G401 (cell line): Measurements from ENCODE around the gene METTL14. TPM values are rescaled to one million over a fixed set of nuclear protein-coding genes. Genes with fewer than 3 reads are reported as not detected.
A peak's percentile ranks its signal among the peaks of the same experiment; 100 is the strongest.

Source experiments
- DNase-seq: peaks from one replicate; pipeline ENCODE4 v3.0.0-alpha.2; 2015; ENCODE audit warnings: low spot score
- in situ Hi-C: cut with HindIII; loops from 2 replicates; pipeline ENCODE4 v1.10.0; 2016; ENCODE audit warnings: low sequenced_read_pairs, mixed read lengths
- total RNA-seq: library from RNA; depleted of rRNA; stranded (reverse); fragments of >200 nt; shearing (Covaris generic); gene quantifications from 2 replicates; pipeline ENCODE4 v1.2.3, GENCODE V29; 2014

METTL14 gene
- total RNA-seq, 1 experiment from 2014 or later = 28.7 TPM

DNA sequence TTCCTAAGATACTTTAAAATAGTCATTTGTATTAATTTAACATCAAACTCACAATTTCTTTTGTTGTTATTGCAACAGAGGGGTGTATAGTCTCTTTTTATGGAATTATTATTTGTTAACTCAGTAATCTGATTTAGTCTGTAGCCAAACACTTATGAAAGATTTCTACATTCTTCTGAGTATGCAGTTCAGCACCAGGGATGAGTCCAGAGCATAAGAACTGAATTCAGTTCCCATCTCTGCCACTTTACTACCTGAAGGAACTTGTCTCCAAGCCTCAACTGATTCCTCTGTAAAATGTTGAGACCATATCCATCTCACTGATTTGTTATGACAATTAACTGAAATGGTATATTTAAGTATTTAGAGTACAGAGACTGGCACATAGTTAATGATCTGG lies 45.5 kb downstream of the METTL14 start:
- in situ Hi-C loops = no loop called here

DNA sequence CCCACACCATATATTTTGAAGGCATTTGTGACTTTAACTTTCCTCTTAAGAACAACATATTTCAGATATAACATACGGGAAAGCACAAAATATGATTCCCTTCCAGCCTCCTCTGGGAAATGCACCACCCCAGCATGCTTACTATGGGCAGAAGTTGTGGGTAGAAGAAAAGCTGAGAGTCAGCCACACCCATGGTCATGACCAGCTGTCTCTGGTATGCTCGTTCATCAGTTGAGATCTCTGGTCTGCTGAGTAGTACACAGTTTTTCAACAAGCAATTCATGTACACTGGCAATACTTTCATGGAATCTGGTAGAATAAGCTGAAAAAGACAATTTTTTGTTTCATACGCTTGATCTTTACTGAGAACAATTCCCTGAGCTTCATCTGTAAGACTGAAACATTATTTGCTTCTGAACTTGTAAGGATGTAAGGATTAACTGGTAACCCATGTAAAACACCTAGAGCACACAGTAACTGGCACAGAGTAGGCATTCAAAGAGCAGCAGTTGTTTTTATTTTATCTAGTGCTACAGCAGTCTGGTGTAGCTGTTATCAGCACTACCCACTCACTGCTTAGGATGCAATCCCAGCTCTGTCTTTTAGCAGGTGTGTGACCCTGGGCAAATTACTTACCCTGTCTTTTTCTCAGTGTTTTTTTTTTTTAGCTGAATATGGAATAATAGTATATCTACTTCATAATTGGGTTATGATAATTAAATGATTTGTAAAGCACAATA lies 47.6 kb downstream of the METTL14 start:
- no peak for DNase-seq
- in situ Hi-C loops = no loop called here

More for the DNA sequence above, 45.5 kb downstream of the METTL14 start:
- DNase-seq = no peak

DNA sequence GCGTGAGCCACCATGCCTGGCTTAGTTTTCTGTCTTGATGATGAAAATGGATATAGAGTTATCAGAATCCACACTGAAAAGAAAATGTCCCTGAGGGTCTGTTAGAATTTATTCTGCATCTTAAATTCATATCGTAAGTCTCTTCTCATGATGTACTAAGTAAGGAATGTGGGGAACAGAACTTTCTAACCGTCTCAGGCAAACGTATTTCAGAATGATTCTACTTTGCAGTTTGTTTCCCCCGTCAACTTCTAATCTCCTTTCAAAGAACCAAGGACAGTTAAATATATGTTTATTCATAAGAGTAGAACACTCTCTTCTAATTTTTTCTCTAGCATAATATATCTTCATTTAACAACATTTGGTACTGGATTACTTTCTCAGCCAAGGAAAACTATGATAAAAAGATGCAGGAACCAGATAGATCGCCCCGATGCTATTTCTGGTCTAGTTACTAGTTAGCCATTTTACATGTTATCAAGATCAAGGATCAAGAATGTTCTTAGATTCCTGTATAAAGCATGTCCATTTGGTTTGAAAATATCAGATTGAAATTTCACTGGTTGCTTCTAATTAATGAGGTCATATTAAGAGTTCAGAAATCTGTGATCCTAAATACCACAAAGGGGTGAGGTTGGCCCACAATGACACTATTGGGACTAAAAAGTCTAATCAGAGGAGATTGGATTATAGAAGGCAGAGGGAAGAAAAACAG lies 49.5 kb downstream of the METTL14 start:
- no peak for DNase-seq
- in situ Hi-C loops = no loop called here

DNA sequence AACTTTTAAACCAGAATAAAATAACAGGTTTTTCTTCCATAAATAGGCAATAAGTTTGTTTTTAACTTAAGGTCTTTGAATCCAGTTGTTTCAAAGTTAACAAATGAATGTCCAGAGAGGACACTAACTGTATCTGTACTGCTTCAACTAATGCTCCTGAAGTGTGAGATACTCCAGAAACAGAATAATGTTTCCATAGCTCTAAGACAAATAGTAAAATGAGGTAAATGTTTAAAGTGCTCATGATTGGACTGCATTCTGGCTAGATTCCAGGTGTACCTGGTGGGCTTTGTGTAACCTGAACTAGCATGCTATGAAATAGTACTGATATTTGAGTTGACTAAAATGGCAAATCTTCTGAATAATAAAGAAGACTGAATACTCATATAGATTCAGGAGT lies 51.7 kb downstream of the METTL14 start:
- no peak for DNase-seq
- in situ Hi-C loops = no loop called here

DNA sequence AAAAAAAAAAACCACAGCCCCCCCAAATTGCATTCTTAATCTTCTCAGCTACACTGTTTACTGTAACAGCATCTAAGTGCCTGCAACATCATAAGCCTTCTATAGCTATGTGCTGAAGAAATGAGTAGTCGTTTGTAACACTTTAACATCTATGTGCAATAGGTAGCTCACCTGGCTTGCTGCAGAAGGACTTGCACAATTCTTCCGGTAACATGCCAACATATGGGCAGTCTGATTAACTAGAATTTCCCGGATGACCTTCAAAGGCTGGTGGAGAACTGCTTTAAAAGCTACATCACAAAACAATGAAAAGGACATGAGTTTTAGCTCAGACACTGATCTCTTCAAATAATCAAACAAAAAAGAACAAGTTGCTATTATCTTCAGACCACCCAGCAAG lies 52.9 kb downstream of the METTL14 start:
- in situ Hi-C loops = no loop called here
- DNase-seq = no peak

DNA sequence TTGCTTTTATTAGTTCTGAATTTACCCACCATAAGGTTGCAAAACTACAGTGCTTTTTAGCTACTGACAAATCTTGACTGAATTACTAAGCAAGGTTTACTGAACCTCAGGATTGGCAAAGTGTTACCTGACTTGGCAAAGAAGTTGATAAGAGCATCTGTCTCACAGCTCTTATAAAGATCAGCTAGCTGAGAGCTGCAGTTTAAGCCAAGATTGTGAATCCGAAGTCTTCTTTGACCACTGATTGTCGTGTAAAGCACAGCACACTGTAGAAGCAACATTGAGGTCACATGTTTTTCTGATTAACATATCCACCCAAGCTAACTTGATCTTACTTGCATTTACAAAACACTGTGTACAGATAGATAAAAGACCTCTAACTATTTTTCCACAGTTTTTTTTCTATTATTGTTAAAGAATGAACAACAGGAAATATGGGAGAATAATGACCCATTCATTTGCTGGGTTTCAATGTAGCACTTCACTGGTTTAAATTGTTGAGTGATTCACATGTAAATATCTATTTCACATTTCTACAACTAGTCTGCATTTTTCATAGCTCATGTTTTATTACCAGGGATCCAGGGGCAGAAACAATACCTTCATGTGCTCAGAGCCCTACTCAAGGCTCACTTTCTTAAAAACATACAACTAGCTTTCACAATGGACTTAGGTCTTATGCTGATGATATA lies 54.0 kb downstream of the METTL14 start:
- in situ Hi-C loops = no loop called here
- DNase-seq = peak; percentile 5

DNA sequence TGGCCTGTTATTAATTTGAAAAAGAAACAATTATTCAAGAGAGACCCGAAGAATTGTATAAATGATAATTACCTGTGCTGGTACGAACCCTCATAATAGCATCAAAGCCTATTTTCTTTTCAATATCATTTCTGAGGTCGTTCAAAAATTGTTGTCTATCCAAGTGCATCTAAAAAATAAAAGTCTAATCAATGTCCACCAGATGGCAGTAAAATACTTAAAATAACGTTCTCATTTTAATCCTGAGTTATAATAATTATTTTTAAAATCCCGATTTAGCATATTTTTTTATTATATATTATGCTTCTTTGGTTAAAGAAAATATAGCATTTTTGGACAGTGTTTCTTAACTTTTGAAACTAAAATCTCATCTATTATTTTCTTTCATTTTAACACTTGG lies 55.7 kb downstream of the METTL14 start:
- in situ Hi-C loops = no loop called here

DNA sequence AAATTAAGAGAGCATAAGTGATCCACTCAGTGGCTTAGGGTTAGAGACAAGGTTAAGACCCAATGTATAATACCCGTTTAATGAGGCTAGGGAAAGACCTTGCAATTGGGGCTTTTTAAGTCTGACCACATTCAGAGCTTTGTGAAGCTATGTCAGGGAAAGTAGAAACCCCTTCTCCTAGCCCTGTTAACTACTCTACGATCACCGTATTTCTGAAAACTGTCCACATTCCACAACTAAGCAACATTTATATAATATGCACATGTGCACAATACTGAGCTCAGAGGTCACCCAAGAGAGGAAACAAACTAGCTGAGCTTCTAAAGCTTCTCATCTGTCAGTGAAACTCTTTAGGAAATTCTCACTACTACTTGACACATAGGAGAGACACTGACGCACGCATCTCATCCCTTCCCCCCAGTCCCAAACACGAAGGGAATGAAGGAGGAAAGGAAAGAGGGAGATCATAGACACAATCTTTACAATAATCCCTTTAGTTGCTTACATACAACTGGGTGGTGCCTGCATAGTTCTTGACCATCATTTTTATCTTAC lies 56.2 kb downstream of the METTL14 start:
- DNase-seq = peak; percentile 7
- in situ Hi-C loops = no loop called here

More for the DNA sequence above, 55.7 kb downstream of the METTL14 start:
- peak; percentile 20 for DNase-seq

DNA sequence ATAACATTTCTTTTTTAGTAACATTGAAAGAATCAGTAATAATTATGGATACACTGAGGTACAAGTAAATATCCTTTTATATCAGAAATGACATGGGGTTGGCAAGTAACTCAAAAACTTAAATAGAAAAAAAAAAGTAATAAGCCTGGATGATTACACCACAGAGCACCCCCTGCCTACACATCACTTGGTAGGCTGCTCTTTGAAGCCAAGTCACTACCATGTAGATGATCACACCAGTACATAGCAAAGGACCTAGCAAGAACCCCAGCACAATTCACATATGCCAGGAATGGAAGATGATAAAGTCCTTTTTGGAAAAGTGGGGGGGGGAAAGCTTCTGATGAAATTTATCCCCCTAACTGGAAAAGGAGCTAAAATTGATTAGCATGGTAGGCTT lies 56.9 kb downstream of the METTL14 start:
- in situ Hi-C loops = no loop called here

DNA sequence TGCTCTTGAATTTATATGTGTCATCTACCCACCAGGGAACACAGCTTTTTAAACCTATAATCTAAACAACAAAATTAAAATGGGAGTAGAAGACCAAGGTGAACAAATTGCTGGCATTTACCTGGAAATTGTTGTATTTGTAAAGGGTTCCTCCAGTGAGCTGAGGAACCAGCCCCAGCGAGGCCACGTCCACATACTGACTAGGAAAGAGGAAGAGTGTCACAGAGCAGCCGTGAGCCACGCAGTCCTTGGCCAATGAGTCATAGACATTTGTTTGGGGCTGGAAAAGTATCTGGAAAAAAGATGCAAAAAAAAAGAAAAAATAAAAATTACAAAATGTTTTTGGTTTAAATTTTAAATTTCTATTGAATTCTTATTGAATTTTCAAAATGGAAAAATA lies 58.7 kb downstream of the METTL14 start:
- DNase-seq = peak; percentile 4
- in situ Hi-C loops = no loop called here

More for the DNA sequence above, 56.9 kb downstream of the METTL14 start:
- no peak for DNase-seq

DNA sequence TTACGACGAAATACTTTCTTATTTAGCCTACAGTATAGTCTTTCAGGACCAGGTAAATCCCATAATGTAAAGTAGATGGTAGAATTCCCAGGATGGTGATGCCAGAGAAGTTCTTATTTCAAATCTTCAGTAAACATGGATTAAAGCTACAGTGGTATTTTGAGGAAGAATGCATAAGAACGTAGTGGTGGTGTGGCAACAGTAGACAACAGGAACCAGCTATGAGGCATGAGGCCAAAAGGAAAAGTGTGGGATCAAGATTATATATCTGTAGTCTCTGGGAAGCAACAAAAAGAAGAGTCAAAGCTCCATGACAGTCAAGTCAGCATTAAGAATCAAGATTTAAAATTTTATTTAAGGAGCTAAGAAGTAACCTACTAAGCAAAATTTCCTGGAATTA lies 60.2 kb downstream of the METTL14 start:
- in situ Hi-C loops = no loop called here
- no peak for DNase-seq

DNA sequence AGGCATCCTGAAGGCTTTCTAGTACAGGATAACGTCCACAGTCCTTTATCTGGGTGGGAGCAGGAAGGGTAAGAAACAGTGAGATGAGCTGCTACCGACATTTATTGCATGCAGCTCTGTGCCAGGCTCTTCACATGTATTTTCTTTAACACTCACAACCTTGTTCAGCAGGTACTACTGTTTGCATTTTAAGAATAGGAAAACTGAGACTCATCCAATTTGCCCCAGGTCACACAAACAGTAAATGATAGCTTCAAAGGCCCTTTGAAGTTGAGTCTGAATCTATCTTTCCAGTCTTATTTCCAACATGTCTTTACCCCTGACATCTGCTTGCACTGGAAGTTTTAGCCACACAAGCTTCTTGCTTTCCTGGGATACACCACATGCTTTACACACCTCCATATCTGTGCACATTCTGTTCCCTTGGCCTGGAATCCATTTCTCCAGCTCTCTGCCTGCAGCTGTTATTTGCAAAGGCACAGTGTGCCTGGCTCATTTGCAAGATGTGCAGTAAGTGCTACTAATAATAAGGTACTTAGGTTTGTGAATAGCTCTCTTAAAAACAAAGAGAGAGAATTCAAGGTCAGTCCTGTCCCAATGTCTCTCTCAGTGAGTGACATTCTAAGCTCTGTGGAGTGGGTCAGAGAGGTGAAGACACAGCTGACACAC lies 61.2 kb downstream of the METTL14 start:
- no peak for DNase-seq
- in situ Hi-C loops = no loop called here

DNA sequence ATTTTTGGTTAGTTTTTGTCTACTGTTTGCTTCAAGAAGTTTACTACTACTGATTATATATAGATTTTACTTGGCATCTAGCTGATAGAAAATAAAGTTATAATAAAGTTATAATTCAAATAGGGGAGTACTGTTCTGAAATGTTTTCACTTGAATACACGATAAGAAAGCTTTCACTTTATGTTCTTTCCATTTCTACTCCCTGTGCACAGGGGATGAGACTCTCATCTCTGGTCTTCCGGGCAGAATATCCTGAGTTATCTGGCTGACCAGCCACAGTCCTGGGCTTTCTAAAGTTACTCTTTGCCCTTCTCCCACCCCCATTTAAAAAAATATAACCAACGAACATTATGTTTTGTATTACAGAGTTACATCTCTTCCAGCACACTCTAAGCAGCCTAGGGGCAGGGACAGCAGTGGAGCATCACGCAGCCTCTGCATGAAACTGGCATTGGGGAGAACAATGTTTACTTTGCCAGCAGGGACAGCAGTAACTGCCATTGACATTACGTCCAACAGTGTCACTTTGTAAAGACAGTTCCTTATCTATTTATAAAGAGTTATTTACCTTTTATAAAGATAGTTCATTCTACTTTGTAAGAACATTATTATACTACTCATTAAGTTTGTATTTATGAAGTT lies 64.3 kb downstream of the METTL14 start:
- in situ Hi-C loops = no loop called here
- DNase-seq = no peak

DNA sequence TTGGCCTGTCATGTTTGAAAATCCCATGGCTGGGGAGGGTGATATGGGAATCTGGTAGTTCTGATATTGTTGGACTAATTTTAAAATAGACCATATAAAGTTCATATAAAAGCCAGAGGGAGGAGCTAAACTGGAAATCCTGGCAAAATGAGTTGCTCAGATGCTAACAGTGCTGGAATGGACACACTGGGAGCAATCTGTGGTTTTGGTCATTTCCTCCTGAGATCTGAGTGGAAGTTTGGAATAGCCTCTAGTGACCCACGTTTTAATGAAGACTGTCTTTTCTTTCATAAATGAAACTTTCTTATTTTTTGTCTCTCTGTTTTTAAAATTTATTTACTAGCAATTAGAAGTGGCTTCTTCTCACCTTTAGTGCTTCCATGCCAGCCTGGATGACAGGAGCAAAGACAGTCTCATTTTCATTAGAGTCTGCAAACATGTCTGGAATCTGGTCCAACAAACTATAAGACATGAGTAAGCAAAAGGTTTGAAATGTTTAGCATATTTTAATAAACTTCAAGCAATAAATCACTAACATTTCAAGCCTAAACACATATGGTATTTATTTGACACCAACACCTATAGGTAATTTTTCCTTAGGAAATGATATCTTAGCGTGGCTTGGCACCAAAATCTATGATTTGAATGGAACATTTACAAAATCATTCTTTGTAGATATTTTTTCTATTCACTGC lies 66.6 kb downstream of the METTL14 start:
- in situ Hi-C loops = no loop called here
- no peak for DNase-seq

DNA sequence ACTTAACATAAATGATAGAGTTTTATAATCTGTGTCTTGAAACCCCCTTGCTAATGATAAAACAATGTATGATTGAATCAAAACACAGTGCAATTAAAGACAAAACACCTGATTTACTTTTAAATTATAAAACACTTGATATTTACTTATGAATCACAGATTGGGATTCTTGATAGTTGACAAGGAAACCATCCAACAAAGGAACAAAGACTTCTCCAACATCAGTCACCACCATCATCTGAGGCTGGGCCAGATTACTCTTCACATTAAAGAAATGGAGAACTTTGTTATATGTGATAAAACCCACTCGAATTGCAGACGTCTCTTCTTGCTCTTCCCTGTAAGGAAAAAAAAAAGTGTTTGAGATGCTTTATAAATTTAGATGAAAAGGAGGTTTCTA lies 67.4 kb downstream of the METTL14 start:
- no peak for DNase-seq
- in situ Hi-C loops = no loop called here

DNA sequence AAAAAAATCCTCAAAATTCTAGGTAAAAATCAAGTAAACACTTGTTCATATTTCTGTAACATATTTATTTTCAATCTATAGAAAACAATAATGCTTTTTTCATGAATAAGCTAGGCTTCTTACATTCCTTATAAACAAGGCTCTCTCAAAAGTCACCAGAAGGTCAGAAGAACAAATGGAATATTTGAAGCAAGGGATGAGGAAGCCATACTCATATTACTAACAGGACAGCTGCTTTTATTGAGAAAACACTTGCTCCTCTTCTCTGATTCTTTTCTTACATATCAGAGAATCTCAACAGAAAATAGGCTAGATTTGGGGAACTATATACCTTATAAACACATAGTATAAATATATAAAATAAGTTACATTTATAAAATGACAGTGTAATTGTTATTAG lies 67.9 kb downstream of the METTL14 start:
- no peak for DNase-seq
- in situ Hi-C loops = no loop called here

DNA sequence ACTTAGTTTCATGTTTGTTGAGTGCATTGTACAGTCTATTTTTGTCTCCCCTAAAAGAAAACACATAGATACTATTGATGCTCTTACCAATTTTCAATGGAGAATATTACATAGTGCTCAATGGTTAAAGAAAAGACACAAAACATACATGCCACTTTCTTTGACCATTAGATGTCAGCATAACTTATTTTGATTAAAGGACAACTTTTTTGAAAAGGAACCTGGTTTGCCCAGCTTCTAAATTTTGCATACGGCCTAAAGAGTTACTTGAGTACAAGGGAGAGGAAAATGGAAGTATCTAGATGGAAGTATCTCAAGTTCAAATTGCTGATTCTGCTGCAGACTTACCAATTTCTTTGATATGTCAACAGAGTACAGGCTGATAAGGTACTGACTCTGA lies 68.5 kb downstream of the METTL14 start:
- in situ Hi-C loops = no loop called here
- DNase-seq = no peak

DNA sequence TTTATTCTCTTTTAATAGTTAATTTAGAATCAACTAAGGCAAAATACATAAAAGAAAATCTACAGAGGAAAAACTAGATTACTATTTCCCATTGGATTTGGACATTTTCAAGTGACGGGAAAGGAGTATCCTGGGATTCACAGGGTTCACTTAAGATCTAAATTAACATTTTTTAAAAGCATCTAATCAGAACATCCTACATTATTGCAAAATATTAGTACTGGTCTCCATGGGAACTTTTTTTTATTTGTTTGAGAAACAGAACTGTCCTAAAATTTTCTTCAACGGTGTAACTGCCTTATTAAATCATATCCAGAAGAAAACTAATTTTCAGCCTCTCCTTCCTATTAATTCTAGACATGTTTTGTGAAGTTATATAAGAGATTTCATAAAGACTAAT lies 69.7 kb downstream of the METTL14 start:
- in situ Hi-C loops = no loop called here
- no peak for DNase-seq
